H4 (cell line): ENCODE data around the gene BMP5. TPM values are rescaled to one million over a fixed set of nuclear protein-coding genes. Genes with fewer than 3 reads are reported as not detected.

ENCODE experiments used
- DNase-seq: peaks from one replicate; pipeline ENCODE4 v3.0.0-alpha.2; 2015; ENCODE audit warnings: low spot score
- total RNA-seq: library from RNA; depleted of rRNA; stranded (reverse); fragments of >200 nt; shearing (Covaris generic); gene quantifications from 2 replicates; pipeline ENCODE4 v1.2.3, GENCODE V29; 2014

BMP5 gene
- total RNA-seq, 1 experiment from 2014 or later = 0.37 TPM

DNA sequence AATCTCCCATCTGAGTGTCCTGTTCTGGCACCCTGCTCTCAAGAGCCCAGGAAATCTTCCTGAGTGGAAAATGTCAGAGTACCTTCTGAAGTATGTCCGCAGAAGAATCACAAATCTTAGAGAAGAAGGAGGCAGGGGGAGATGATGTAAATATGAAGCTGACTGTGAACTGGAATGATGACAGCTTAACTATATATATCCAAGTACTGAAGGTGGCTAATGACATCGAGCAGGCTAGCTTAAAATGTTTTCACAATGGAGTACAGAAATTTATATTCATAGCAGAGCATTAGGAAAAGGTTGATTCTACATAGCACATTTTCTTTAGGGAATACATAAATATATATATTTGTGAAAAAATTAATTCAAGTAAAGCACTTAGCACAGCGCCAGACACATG is 64.3 kb downstream of the BMP5 start:
- no peak for DNase-seq

- DNase-seq = no peak
Measured at GRCh38 chr6:55802259-55802658, 73.1 kb downstream of the BMP5 start.

- no peak for DNase-seq
Measured at GRCh38 chr6:55798571-55798970, 76.8 kb downstream of the BMP5 start.

- DNase-seq = no peak
Measured at GRCh38 chr6:55794136-55794812, 81.1 kb downstream of the BMP5 start.

DNA sequence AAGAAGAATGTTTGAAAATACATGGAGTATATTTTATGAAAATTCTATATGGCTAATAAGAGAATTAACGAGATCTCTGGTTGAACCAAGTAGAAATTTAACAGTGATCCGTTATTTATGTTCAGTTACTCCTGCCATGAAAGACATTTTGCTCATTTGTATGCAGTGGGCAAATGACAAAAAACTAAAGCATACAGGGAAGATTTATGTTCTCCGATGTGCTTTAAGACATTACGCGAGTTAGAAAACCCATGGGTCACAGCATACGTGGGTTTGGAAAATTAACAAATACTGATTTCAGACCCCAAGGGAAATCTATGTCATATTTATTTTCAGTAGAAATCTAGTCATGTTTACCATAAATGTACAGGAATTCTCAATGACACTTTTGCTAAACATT is 90.1 kb downstream of the BMP5 start:
- no peak for DNase-seq

GRCh38 chr6:55782275-55782674 is 93.1 kb downstream of the BMP5 start:
- no peak for DNase-seq

GRCh38 chr6:55778705-55779104 is 96.7 kb downstream of the BMP5 start:
- no peak for DNase-seq

DNA sequence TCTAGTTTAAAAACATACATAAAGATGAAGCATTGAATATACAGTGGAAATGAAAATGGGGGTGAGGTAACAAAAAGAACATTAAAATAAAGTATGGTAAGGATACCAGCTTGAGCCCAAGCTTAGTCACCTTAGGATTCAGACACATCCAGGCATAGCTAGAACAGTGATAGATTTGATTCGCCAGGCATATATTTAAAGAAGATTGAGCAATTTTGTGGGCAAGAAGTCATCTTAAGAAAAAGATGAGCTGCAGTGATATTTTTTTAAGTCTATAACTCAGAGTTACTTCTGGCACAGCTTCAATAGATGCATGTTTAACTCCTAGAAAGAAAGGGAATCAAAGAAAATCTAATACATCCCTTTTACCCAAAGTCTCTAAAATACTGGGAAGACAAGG is 97.9 kb downstream of the BMP5 start:
- no peak for DNase-seq

DNA sequence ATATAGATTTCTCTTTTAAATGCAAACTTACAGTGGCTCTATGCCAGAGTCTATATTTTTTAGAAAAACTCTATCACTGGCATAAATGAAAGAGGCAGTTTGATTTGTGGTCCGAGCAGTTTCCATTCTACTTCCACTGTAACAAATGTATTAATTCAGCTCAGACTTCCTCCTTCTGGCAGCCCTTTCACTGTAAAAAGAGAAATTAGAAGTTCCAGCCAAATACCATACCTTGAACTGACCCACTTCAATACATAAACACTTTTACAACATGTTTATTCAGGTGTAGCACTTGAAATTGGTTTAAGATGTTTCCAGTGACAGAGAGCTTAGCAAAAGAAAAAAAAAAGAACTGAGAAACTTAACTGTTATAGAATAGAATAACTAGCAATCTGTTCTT is 99.3 kb downstream of the BMP5 start:
- no peak for DNase-seq

DNA sequence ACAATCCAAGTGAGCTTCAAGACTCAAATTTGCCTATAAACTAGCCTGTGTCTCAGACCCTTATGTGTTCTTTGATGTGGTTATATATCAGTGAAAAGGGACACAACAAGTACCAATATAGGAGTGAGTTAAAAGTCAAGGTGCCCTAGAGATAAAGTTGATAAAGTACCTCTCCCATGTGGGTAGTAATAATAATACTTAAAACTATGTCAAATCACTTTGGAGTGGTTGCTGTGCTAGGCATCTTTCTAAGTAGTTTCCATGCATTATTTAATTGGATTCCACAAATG is 100.4 kb downstream of the BMP5 start:
- no peak for DNase-seq

- no peak for DNase-seq
Measured at GRCh38 chr6:55774286-55775028, 100.9 kb downstream of the BMP5 start.

GRCh38 chr6:55773620-55774216 is 101.7 kb downstream of the BMP5 start:
- no peak for DNase-seq

GRCh38 chr6:55772730-55773129 is 102.7 kb downstream of the BMP5 start:
- no peak for DNase-seq

DNA sequence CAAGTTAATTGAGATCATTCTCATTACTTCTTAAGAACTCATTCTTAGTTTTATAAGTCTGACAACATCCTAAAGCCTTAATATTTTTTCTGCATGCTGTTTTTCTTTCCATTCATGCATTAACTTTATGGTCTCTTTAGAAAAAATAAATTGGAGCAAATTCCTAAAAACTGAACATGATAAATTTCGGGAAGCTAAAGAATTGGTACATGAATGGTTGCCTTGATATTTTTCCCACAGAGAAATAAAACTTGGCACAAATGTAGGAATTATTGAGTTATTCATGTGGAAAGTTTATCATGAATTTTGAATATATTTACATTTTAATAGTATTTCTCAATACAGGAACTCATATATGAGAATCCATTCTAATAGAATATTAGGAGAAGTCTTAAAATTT is 115.9 kb downstream of the BMP5 start:
- no peak for DNase-seq

- DNase-seq = peak; percentile 79
Measured at GRCh38 chr6:55758156-55758937, 117.0 kb downstream of the BMP5 start.

DNA sequence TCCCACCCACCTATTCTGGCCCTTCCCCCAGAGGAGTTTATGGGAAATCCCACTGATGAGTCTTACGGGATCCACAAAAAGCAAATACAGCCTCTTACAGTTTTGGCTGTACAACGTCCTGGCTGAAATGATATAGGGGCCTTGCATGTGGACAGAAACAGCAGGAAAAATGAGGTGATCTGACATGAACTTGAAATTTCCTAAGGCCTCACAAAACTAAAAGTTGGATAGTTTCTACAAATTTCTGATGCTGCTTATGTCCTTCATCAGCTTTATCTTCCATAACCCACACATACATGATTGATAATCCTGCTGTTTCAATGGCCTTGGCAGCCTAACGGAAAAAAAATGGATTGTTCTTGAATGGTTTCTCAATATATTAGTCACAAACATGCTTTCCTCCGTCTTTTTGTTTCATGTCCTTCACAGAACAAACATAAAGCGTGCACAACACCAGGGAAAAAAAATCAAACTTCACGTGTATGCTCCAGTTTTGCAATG is 118.8 kb downstream of the BMP5 start:
- DNase-seq = no peak

DNA sequence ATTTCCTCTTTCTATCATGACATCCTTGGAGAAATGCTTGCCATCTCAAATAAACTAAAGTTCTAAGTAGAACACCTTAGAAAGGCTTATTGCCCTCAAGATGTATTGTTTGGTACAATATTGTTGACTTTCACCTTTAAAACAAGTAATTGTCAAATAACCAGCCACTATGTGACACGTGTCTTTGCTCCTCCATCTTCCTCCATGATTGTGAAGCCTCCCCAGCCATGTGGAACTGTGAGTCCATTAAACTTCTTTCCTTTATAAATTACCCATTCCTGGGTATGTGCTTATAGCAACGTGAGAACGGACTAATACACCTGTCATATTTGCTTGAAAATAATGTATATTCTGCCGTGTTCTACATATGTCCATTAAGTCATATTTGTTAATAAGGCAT is 126.5 kb downstream of the BMP5 start:
- DNase-seq = no peak

DNA sequence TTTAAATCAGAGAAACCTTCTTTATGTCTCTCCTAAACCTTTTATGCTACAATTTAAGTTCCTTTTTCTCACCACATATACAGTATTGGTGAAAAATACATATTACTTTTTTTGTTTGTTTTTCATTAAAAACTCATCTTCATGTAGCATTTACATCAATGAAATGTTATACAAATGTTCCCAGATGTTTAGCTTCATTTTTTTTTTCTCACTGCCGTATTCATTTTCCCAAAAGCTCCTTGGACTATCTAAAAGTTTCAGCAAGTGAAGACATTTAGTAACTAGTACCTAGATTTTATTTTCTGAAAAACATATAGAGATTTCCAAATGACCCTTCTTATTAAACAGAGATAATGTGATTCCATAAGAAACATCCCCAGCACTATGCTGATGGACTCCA is 128.9 kb downstream of the BMP5 start:
- DNase-seq = no peak

DNA sequence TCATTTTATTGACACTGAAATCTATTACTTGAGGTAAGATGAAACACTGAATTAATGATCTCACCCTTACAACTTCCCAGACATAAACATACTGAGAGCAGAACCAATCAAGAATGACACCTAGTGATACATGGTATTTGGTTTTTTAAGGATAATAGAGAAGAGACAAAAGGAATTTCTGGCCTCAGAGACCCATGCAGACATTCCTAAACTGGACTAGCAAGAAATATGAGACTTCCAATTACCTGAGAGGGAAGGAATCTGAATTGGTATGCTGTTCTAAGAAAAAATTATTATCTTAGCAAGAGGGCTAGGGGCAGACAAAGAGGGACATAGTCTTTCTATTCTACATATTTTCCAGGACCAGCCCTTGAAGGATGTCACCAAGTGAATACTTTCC is 141.1 kb downstream of the BMP5 start:
- DNase-seq = no peak

DNA sequence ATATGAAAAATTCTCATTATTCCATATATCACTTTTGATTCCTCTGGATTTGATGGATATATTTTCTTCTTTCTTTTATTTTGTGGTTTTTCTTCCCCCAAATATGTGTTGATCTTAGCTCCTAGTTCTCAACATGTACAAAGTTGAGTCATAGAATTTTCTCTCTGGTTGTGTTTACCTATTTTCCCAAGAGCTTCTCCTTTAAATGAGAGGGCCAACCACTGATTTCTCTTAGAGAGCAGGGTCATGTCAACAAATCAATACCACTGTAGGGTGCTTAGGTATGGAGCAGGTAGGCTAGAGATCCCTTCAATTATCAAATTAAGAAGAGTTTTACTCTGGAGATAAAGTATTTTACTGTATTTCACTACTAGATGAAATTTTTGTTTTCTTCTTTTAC is 145.7 kb downstream of the BMP5 start:
- no peak for DNase-seq

GRCh38 chr6:55726144-55726543 is 149.2 kb downstream of the BMP5 start:
- DNase-seq = no peak

- no peak for DNase-seq
Measured at GRCh38 chr6:55714831-55715230, 160.6 kb downstream of the BMP5 start.
